HG02943 (cell line): Measurements from ENCODE around the gene NME4.

Experiments used
- ATAC-seq: cut with Tn5 transposase; IDR thresholded peaks from one replicate; pipeline ENCODE4 v1.9.1; 2021; ENCODE audit warnings: mild to moderate bottlenecking, low read depth, moderate library complexity; ENCODE audit not compliant: unreplicated experiment

The NME4 gene

DNA sequence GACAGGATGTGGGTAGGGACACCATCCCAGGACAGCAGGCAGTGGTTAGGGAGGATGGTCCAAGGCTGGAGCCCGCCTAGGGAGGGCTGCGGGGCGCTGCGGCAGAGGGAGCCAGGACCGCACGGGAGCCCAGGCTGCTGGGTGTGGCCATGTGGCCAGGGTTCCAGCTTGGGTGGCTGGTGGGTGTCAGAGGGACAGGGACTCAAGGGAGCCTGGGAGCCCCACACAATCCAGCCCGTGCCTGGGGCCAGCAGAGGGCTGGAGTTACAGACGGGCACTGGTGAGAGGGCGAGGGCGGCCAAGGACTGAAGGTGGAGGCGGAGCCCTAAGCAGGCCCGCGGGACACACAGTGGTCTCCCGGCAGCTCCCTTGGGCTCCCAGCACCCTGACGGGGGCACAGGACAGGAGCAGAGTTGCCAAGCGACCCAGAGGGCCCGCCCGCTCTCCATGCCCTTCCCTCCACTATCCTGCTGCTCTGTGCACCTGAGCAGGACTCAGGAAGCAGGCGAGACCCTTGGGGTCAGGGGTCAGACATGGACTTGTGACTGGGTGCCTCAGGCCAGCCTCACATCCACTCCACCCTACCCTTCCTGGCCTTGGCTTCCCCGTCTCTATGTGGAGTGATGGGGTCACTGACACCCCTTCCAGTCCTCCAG is 33.8 kb upstream of the NME4 start:
- no peak for ATAC-seq

DNA sequence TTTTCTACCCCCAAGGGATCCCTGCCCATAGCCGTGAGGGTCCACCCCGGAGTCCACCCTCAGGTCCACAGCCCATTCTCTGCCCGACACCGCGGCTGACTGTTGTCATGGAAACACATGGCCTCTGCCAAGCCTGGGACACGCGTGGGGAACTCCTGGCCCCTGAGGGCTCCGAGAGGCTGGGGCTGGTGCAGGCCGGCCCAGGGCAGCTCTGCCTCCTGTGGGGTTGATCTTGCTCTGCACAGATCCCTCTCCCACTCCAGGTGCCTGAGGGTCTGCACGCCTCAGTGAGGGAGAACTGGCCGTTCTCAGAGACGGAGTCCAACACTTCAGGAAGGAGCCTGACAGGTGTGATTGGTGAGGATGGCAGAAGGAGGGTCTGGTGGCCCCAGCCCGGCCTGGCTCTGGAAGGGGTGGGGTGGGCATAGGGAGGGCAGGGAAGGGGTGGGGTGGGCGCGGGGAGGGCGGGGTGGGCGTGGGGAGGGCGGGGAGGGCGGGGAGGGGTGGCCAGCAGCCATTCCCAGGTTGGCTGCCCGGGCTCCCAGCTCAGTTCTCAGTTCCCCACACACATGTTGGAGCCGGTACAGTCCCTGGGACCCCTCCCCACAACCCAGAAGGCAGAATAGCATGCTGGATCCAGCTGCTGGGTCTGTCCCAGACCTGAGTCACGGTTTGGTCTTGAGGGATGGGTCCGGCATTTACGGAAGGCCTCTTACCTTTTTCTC is 33.1 kb upstream of the NME4 start:
- ATAC-seq = no peak

DNA sequence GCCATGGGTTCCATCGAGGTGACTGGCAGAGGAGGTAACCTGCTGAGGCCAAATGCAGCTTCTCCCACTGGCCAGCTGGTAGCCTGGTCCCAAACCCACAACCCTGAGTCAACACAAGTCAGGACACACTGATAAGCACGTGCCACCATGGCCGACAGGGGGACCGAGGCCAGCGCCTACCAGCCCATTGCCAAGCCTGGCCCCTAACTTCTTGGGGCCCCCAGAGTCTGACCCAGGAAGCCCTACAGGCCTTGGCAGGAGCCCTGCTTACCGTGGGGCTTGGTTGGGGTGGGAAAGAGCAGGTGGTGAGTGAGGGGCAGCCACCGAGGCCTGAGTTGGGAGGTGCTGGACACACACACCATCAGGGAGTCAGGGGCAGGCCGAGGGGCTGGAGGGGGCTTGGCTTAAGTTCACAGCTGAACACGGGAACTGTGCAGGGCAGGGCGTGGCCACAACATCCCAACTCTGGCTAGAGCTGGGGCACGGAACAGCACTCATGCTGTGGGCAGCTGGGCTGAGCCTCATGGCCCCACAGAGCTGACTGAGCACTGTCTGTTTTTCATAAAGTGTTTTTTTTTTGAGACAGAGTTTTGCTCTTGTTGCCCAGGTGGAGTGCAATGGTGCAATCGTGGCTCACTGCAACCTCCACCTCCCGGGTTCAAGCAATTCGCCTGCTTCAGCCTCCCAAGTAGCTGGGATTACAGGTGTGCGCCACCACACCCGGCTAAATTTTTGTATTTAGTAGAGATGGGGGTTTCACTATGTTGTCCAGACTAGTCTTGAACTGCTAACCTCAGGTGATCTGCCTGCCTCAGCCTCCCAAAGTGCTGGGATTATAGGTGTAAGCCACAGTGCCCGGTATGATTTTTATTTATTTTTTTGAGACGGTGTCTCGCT is 32.2 kb upstream of the NME4 start:
- ATAC-seq = no peak

DNA sequence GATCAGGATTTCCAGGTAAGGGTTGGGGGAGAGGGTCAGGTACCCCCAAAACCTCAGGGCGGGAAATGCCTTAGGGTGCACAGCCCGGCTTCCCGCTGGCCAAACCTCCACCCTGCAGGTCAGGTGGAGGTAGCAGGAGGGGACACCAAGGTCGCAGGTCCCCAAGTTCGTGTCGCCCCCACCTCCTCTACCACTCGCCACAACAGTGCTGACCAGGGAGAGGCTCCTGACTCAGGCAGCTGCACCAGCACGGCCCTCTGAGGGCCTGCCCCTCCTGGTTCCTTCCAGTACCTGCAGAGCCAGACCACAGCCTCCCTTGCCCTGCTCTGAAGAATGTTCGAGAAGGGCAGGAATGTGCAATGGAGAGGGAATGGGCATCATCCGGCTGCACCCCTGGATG is 30.5 kb upstream of the NME4 start:
- ATAC-seq = no peak

DNA sequence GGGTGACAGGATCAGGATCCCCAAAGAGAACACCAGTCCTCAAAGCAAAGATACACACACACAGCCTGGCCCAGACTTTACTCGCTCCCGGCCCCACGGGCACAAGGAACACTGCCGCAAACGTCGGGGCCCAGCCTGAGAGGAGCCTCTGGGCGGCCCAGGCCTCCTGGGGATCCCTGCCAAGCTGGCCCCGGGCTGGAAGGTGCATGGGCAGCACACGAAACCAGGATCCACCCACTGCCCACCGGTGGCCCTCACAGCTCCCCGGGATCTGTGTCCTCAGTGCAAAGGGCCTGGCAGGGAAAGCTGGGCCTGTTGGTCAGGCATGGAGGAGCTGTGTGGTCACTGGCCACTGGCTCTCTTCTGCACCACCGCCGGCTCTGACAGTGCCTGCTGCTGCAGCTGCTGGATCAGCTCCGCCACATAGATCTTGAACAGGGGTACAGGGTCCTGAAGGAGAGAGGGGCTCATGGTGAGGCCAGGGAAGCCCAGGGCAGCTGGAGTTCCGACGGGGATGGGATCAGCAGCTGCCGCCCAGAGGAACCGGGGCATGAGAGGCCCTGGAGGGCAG is 29.6 kb upstream of the NME4 start:
- no peak for ATAC-seq

DNA sequence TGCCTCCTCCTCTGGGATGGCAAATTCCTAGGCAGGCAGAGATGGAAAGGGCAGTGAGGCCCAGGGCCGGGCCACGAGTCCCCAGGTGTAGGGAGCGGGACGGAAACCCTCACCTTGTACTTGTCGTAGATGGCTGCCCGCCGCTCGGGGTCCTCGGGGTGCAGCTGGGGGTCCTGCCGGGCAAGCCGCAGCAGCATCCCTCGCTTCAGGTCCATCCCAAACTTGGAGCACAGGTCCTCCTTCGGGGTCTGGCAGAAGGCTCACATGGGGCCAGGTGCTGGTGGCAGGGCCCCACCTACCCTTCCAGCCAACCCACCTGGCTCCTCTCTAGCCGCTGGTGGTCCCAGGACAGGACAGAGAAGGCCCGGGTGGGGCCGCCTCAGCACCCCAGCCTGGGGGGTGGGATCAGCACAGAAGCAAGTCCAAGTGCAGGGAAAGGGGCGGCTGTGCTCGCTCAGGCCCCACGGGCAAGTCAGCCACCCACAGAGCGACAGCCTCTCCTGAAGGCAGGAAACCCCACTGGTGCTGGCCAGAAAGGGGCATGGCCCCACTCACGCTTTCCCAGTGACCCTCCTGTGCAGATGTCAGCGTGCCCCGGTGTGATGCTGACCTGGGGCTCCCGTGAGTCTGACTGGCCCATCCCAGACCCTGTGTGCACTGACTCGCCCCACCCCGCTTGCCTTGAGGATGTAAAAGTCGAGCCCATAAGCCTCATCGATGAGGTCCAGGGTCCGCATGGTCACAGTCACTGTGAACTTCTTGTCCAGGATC is 28.4 kb upstream of the NME4 start:
- no peak for ATAC-seq

DNA sequence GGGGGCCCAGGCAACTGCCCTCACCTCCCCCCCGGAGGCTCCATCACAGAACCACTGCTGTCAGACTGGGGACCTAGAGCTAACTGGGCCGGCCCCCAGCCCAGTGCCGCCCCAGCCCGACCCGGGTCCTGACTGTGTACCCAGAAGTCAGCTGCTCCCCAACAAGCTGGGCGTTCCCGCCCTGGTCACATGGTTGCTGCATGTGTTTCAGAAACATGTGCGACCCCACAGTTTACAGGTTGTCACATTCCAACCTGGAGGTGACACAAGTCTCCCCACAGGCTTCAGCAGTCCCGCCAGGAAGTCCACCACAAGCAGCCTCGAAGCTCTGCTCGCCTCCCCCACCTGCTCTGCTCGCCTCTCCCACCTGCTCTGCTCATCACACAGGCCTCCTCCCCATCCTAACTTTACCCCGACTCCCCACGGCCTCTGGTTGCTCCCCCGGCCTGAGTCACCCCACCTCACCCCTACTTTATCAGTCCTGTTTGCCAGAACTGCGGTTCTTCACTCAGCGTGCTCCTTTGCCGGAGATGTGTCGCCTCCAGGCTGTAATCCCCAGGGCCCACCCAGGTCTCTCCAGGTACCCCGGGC is 27.6 kb upstream of the NME4 start:
- no peak for ATAC-seq

DNA sequence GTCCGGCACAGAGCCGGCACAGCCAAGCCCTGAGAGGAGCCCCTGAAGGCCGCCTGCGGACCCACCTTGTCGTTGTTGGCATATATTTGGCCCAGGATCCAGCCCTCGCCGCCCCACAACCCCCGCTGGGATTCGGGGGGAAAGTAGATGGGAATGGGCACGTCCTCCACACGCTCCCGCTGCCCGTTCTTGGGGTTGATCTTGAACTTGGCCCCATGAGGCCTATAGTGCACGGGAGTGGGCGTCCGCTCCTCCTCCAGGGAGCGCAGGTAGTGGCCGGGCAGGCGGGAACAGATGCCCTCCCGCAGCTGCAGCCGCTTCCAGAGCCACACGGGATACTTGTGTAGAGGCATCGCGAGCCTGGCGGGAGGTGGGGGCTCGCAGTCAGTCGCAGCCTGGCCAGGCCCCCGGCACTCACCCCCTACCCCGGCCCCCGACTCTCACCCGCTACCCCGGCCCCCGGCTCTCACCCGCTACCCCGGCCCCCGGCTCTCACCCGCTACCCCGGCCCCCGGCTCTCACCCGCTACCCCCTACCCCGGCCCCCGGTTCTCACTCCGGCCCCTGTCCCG is 27.0 kb upstream of the NME4 start:
- no peak for ATAC-seq

DNA sequence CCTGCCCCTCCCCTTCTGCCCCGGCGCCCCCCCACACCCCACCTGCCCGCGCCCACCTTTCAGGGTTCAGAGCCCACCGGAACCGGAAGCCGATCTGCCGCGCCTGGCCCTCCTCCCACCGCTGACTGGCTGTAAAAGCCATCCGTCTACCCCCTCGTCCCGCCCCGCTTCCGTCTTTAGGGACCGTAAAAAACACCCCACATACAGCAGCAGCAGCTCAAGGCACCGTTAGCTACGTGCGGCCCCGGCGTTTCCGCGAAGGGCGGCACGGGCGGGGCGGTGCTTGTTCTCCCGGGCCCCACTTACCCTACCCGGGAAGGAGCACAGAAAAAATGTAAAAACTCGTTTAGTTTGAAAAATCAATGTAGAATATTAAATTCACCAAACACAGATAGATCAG is 26.6 kb upstream of the NME4 start, which contains the start of gene MRPL28:
MRPL28 (minus strand) TSS at position 96 of the 400 bp plus-strand sequence. CDS start 320 bp downstream, outside the sequence.
- ATAC-seq = peak; percentile 73

DNA sequence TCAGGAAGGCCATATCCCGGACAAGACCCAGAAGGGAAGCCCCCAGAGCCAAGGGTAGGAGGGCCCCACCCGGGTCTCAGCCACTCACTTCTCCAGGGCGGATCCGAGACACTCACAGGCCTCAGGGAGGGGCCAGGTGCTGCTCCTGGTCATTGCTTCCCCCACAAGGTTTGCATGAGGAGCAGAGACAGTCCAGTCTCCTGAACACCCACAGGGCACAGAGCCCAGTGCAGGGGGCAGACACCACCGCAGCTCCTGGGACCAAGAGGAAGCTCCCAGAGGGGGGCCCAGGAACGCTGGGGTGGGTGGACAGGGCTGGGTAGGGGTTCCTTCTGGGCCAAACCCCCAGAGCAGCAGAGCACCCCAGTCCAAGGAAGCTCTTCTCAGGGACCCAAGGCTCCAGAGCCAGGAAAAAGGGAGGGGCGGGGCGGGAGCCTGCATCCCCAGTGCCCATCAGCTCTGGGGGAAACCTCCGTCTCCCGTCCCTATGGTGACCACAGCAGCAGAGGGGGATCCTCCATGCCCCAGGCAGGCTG is 26.0 kb upstream of the NME4 start:
- no peak for ATAC-seq

DNA sequence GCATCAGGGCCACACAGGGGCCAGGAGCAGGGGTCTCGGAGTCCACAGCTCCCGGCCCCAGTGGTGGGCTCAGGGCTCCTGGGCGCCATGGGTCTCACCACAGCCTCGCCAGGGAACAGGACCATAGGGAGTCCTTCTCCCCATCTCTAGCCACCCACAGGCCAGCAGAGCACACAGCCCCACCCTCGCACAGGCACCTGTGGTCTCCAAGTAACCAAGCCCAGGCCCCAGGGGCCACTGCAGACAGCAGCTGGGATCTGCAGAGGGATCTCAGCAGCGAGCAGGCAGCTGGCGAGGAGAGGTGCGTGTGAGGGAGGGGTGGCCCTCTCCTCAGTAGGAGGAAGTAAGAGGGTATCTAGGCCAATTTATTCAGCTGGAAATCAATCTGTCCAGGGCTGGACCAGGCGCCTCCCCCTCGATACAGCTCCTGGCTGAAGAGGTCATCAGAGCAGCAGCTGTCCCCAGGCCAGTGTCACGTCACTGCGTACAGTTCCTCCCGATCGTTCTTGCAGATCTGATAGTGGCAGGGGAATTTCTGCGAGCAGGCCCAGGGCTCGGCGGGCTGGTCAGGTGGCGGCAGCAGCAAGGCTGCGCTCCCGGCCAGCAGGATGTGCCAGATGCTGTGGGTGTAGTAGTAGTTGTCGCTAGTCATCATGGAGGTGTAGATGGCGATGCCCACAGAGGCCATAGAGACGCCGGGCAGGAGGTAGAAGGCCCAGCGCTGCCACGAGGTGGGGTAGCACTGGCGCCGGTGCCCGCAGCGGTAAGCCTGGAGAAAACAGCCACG is 25.3 kb upstream of the NME4 start:
- no peak for ATAC-seq

DNA sequence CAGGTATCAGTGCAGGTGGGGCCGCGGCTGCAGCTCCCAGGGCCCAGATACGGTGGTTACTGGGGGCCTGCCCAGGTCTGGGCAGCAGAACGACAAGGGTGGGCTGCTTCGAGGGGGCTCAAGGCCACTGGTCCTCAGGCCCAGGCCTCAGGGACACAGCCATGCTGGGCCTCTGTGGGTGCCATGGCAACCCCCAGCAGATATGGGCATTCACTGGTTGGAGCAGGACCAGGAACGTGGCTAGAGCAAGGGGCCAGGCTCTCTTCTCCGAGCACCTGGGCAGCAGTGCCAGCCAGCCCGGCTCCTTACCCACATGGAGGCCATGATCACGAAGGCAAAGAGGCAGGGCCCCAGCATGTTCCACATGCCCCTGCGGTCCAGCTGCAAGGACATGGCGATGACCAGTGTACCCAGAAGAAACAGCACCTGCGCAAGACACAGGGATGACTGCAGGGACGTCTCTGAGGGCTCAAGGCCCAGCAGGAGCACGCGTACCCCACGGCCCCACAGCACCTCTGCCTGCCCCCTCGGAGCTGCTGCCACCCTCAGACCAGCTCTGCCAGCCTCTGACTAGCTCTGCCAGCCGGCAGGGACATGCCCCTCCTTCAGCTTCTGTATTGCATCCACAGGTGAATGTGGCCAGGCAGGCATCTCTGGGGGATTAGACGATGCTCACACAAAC is 24.6 kb upstream of the NME4 start:
- ATAC-seq = no peak

DNA sequence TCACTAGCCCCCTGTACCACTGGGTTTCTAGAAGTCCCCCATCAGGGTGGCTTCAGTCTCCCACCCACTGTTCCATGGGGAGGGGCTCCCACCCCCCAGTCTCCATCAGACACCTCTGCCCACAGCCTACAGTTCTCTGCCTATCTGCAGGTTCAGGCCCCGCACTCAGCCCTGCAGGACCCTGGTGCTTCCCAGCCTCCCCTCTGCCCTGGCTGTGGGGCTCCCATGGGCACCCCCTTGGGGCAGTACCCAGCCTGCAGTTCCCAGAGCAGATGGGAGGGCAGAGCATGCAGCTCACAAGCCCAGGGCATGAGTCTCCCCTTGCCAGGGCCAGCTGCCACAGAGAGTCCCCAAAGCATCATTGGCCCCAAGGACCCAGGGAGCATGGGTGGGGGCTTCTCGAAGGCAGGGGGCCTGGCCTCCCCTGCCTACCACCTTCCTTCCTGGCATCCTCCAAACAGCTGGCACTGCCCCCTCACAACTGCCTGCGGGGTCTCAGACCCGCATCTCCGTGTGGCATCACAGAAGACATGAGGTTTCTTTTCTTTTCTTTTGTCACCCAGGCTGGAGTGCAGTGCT is 23.9 kb upstream of the NME4 start:
- no peak for ATAC-seq

DNA sequence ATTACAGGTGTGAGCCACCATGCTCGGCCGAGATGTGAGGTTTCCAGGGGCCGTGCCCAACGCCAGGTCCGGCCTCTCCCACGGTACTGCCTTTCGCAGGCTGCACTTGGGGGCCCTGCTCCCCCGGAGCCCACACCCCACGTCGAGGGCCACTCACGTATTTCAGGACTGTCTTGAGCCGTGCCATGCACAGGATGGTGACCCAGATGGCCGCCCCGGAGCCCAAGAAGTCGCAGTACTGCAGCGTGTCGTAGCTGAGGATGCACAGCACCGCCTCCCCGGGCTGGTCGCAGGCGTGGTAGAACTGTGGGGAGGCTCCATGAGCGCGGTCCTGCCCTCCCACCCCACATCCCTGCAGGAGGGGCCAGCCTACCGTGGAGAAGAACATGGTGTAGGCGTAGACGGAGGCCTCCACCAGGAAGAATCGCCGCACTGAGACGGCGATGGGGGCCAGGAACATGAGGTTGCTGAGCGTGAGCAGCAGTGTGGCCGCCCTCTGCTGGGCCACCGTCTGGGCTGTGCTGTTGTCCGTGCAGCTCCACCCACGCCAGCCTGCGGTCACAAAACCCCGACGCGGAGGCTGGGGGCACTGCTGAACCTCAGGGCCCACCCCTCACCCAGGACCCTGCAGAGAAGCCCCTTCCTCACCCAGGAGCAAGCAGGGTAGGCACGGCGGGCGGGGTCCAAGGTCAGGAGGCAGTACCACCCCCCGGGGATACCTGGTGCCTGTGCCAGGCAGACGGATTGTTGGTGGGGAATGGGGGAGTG is 23.0 kb upstream of the NME4 start:
- ATAC-seq = no peak

DNA sequence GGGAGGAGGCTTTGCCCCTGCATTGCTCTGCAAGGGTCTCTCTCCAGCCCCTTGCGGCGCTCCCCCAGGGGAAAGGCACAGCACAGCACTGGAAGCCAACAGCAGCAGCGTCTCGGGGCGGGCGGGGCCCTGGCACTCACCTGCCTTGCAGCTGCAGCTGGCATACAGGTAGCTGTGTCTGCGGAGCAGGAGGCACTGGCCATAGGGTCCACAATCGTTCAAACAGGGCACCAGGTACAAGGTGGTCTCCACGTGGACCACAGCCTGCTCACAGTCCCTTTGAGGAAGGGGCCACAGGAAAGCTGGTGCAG is 22.4 kb upstream of the NME4 start:
- no peak for ATAC-seq

DNA sequence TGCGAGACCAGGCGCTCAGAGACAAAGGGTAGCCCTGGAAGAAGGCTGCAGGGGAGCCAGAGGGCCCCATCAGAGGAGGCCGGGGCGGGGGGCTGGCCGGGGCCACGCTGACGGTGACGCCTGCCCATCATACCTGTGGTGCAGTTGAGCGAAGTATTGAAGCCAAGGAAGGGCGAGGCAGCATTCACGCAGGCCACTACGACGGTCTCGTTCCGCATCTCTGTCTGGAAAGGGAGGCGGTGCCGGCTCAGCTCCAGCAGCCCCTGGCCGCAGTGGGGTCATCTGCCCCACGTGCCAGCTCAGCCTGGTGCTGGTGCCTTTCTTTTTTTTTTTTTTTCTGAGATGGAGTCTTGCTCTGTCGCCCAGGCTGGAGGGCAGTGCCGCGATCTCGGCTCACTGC is 21.8 kb upstream of the NME4 start:
- ATAC-seq = no peak
